Vagina (tissue), 2 donors: ENCODE data around the gene DHX34. TPM values are rescaled to one million over a fixed set of nuclear protein-coding genes. Genes with fewer than 3 reads are reported as not detected.

Source experiments
- DNase-seq, 2 donors: peaks; one replicate each; pipeline ENCODE4 v3.0.0-alpha.2; 2017; ENCODE audit errors: extremely low spot score in 2 of 2
- H3K27ac ChIP-seq: fragments of 200-600 bp; sonication (generic); one replicate; pipeline ENCODE4 v1.5.1; 2019
- H3K27me3 ChIP-seq: fragments of 200-600 bp; sonication (generic); one replicate; pipeline ENCODE4 v1.5.1; 2019
- H3K36me3 ChIP-seq, 2 donors: fragments of 200-600 bp; sonication (generic); one replicate each; pipeline ENCODE4 v1.5.1; 2017 to 2019
- H3K4me1 ChIP-seq: fragments of 200-600 bp; sonication (generic); one replicate; pipeline ENCODE4 v1.5.1; 2019
- H3K4me3 ChIP-seq, 2 donors: fragments of 200-600 bp; sonication (generic); 1 replicate in 1 of 2; 2 replicates in 1 of 2; pipeline ENCODE4 v1.5.1; 2016 to 2019
- H3K9me3 ChIP-seq: fragments of 200-600 bp; sonication (generic); one replicate; pipeline ENCODE4 v1.5.1; 2019
- CTCF ChIP-seq, 3 experiments: fragments of 450-650 bp in 2 of 3; fragments of 200-600 bp in 1 of 3; sonication (generic) in 1 of 3; IDR thresholded peaks; one replicate each; pipeline ENCODE4 v1.5.1; 2017 to 2019; ENCODE audit warnings: antibody characterized with exemption in 3 of 3, mild to moderate bottlenecking in 2 of 3, moderate library complexity in 2 of 3
- POLR2A ChIP-seq, 2 donors: fragments of 450-650 bp; IDR thresholded peaks; one replicate each; pipeline ENCODE4 v1.6.1; 2017; ENCODE audit warnings: antibody characterized with exemption in 2 of 2, mild to moderate bottlenecking in 2 of 2, moderate library complexity in 2 of 2
- POLR2AphosphoS5 ChIP-seq, 2 donors: sonication (generic); formaldehyde crosslinking; IDR thresholded peaks; one replicate each; pipeline ENCODE4 v1.9.0; 2017; ENCODE audit warnings: antibody characterized with exemption in 2 of 2, mild to moderate bottlenecking in 2 of 2, low read depth in 1 of 2; ENCODE audit not compliant: insufficient read depth in 1 of 2
- intact Hi-C: fragments of 100-400 bp; cut with DNase I; formaldehyde crosslinking; loops from one replicate; pipeline ENCODE4 v1.15.1; 2023
- total RNA-seq: library from RNA; depleted of rRNA; stranded (reverse); fragments of >200 nt; gene quantifications from one replicate; pipeline ENCODE4 v1.2.3, GENCODE V29; 2016

The DHX34 gene
- total RNA-seq, 1 donor from 2014 or later, result 15.2 TPM

GRCh38 chr19:47377801-47378200 is 28.7 kb downstream of the DHX34 start:
- no peaks in the 10 kb centered on the region for H3K27me3 ChIP-seq
- H3K4me3 ChIP-seq, result no peak overlapping the region
- H3K9me3 ChIP-seq, result no peaks in the 10 kb centered on the region
- intact Hi-C loops, result no loop called here
- H3K36me3 ChIP-seq, result peaks cover 0 to 84% of the 10 kb centered on the region in 2 donors
- no peak overlapping the region for H3K27ac ChIP-seq
- DNase-seq, result no peak
- TF ChIP-seq POLR2A (IDR thresholded peaks at IDR 0.05), result no peak
- TF ChIP-seq POLR2AphosphoS5 (IDR thresholded peaks at IDR 0.05; ENCODE audit: insufficient read depth in 1 of 2, low read depth in 1 of 2), result no peak
- TF ChIP-seq CTCF (IDR thresholded peaks at IDR 0.05), result no peak
- H3K4me1 ChIP-seq, result no peaks in the 10 kb centered on the region

- H3K4me1 ChIP-seq, result no peaks in the 10 kb centered on the region
- intact Hi-C loops, result no loop called here
- H3K4me3 ChIP-seq, result no peak overlapping the region
- H3K9me3 ChIP-seq, result no peaks in the 10 kb centered on the region
- H3K27me3 ChIP-seq, result no peaks in the 10 kb centered on the region
- no peak for DNase-seq
- H3K27ac ChIP-seq, result no peak overlapping the region
- TF ChIP-seq CTCF (IDR thresholded peaks at IDR 0.05) (no peak), POLR2AphosphoS5 (IDR thresholded peaks at IDR 0.05; ENCODE audit: insufficient read depth in 1 of 2, low read depth in 1 of 2) (no peak), POLR2A (IDR thresholded peaks at IDR 0.05) (no peak)
- peaks cover 0 to 80% of the 10 kb centered on the region in 2 donors for H3K36me3 ChIP-seq
Measured at GRCh38 chr19:47378246-47378645, 29.1 kb downstream of the DHX34 start.

GRCh38 chr19:47379381-47379938 is 30.3 kb downstream of the DHX34 start:
- H3K4me1 ChIP-seq, result no peaks in the 10 kb centered on the region
- TF ChIP-seq POLR2AphosphoS5 (IDR thresholded peaks at IDR 0.05; ENCODE audit: insufficient read depth in 1 of 2, low read depth in 1 of 2) (no peak), POLR2A (IDR thresholded peaks at IDR 0.05) (no peak), CTCF (IDR thresholded peaks at IDR 0.05) (no peak)
- intact Hi-C loops, result no loop called here
- DNase-seq, result no peak
- no peak overlapping the region for H3K4me3 ChIP-seq
- no peaks in the 10 kb centered on the region for H3K27me3 ChIP-seq
- H3K36me3 ChIP-seq, result peaks cover 0 to 67% of the 10 kb centered on the region in 2 donors
- no peaks in the 10 kb centered on the region for H3K9me3 ChIP-seq
- no peak overlapping the region for H3K27ac ChIP-seq

GRCh38 chr19:47380559-47380958 is 31.4 kb downstream of the DHX34 start:
- Histone ChIP-seq H3K4me3 (no peak overlapping the region), H3K36me3 (peaks cover 0 to 56% of the 10 kb centered on the region in 2 donors), H3K4me1 (no peaks in the 10 kb centered on the region), H3K27me3 (no peaks in the 10 kb centered on the region), H3K27ac (no peak overlapping the region), H3K9me3 (no peaks in the 10 kb centered on the region)
- intact Hi-C loops, result loop anchor here (10.0 kb wide), 1 partner anchor 76 kb away; the partner anchor contains the start of gene C5AR1
- TF ChIP-seq CTCF (IDR thresholded peaks at IDR 0.05), result no peak
- no peak for TF ChIP-seq POLR2A (IDR thresholded peaks at IDR 0.05)
- no peak for TF ChIP-seq POLR2AphosphoS5 (IDR thresholded peaks at IDR 0.05; ENCODE audit: insufficient read depth in 1 of 2, low read depth in 1 of 2)
- no peak for DNase-seq

- Histone ChIP-seq H3K36me3 (peaks cover 0 to 51% of the 10 kb centered on the region in 2 donors), H3K4me3 (no peak overlapping the region), H3K9me3 (no peaks in the 10 kb centered on the region), H3K4me1 (no peaks in the 10 kb centered on the region), H3K27ac (no peak overlapping the region), H3K27me3 (no peaks in the 10 kb centered on the region)
- intact Hi-C loops, result loop anchor here (10.0 kb wide), 1 partner anchor 76 kb away; the partner anchor contains the start of gene C5AR1
- TF ChIP-seq POLR2A (IDR thresholded peaks at IDR 0.05), result no peak
- TF ChIP-seq CTCF (IDR thresholded peaks at IDR 0.05), result no peak
- TF ChIP-seq POLR2AphosphoS5 (IDR thresholded peaks at IDR 0.05; ENCODE audit: insufficient read depth in 1 of 2, low read depth in 1 of 2), result no peak
- DNase-seq, result no peak
Measured at GRCh38 chr19:47381121-47381520, 32.0 kb downstream of the DHX34 start.
